Measurements from ENCODE around the gene PDYN. TPM values are rescaled to one million over a fixed set of nuclear protein-coding genes. Genes with fewer than 3 reads are reported as not detected.

The PDYN gene
- total and polyA plus RNA-seq, 10 of the 15 experiments (the other 5 are each of a cell fraction or from before 2014, with no cell fraction given): not detected

- TF ChIP-seq ZBTB4 (CRISPR knock-in tag; IDR thresholded peaks at IDR 0.05) (no peak), HDAC2 (IDR thresholded peaks at IDR 0.05) (no peak), POLR2AphosphoS5 (IDR thresholded peaks at IDR 0.05; ENCODE audit: low read length) (no peak), IRF5 (IDR thresholded peaks at IDR 0.05; ENCODE audit: borderline replicate concordance) (no peak), NFYB (IDR thresholded peaks at IDR 0.05; ENCODE audit: insufficient read depth, low read depth, low read length) (no peak), BCL3 (IDR thresholded peaks at IDR 0.05; ENCODE audit: borderline replicate concordance, insufficient read depth, low read depth, low read length, poor library complexity, severe bottlenecking) (no peak), EP300 (IDR thresholded peaks at IDR 0.05; ENCODE audit: borderline replicate concordance in 1 of 2, control insufficient read depth in 1 of 2, low read depth in 2 of 2, low read length in 2 of 2) (no peak), BACH1 (IDR thresholded peaks at IDR 0.05; ENCODE audit: borderline replicate concordance) (no peak)
Observed at GRCh38 chr20:1973601-1974440, 20.0 kb downstream of the PDYN start (continued).

Data from GM12878 (cell line).